ENCODE results near the gene CIDEB. TPM values are rescaled to one million over a fixed set of nuclear protein-coding genes. Genes with fewer than 3 reads are reported as not detected.

CIDEB gene
- total and polyA plus RNA-seq, 2 of the 13 experiments (the other 11 are each of a cell fraction or from before 2014, with no cell fraction given): 35.8 to 110 TPM

DNA sequence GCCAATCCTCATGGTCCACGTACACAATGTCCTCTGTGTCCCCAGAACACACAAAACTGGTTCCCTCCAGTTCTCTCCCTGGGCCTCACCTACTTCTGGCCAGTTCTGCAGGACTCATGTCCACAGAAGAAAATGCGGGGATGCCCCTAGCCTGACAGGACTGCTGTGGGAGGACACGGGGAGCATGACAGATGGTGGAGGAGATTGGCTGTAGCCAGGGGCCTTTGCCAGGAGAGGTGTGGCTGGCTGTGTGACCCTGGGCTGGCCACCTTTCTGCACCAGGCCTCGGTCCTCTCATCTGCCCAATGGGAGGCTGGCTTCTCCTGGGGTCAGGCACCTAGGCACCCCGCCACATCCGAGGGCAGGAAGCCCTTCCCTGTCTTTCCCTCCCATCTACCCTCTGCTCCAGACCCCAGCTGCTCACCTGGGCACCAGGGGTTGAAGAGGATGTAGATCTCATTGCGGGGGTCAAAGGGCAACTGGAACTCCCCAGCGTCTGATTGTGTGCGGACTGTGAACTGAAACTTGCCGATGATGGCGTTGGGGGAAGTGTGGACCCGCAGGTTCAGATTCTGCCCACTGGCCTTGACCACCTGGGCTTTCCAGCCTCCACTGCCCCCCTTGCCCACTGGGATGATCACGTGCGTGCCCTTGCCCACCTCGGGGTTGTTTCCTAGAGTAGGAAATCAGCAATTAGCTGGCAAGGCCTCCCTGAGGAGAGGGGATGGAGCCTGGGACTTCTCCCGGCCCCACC lies 47.6 kb downstream of the CIDEB start (continued):
- TF ChIP-seq SNAPC5 (CRISPR knock-in tag; IDR thresholded peaks at IDR 0.05; ENCODE audit: borderline replicate concordance): no peak
- 0 out of 2 replicates have a peak, but pooled peaks have one; percentile 46 for TF ChIP-seq DNMT1 (CRISPR knock-in tag; IDR thresholded peaks at IDR 0.05)
- peak; percentile 32; the same call in 1 of the 2 replicates for TF ChIP-seq ZFY (CRISPR knock-in tag; IDR thresholded peaks at IDR 0.05)
- TF ChIP-seq, protein P1, sequence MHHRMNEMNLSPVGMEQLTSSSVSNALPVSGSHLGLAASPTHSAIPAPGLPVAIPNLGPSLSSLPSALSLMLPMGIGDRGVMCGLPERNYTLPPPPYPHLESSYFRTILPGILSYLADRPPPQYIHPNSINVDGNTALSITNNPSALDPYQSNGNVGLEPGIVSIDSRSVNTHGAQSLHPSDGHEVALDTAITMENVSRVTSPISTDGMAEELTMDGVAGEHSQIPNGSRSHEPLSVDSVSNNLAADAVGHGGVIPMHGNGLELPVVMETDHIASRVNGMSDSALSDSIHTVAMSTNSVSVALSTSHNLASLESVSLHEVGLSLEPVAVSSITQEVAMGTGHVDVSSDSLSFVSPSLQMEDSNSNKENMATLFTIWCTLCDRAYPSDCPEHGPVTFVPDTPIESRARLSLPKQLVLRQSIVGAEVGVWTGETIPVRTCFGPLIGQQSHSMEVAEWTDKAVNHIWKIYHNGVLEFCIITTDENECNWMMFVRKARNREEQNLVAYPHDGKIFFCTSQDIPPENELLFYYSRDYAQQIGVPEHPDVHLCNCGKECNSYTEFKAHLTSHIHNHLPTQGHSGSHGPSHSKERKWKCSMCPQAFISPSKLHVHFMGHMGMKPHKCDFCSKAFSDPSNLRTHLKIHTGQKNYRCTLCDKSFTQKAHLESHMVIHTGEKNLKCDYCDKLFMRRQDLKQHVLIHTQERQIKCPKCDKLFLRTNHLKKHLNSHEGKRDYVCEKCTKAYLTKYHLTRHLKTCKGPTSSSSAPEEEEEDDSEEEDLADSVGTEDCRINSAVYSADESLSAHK (CRISPR knock-in tag; IDR thresholded peaks at IDR 0.05; ENCODE audit: borderline replicate concordance): no peak
- no peak for TF ChIP-seq BORCS8-MEF2B (CRISPR knock-in tag; IDR thresholded peaks at IDR 0.05)
- 0 out of 2 replicates have a peak, but pooled peaks have one; percentile 45 for TF ChIP-seq ZNF263 (CRISPR knock-in tag; IDR thresholded peaks at IDR 0.05)
- no peak for TF ChIP-seq ZNF557 (CRISPR knock-in tag; IDR thresholded peaks at IDR 0.05)
- TF ChIP-seq BHLHE40 (IDR thresholded peaks at IDR 0.05; ENCODE audit: low read length): peak; percentile 45; the same call in 1 of the 2 replicates
- no peak for TF ChIP-seq PRDM15 (CRISPR knock-in tag; IDR thresholded peaks at IDR 0.05)
- TF ChIP-seq, protein P2, sequence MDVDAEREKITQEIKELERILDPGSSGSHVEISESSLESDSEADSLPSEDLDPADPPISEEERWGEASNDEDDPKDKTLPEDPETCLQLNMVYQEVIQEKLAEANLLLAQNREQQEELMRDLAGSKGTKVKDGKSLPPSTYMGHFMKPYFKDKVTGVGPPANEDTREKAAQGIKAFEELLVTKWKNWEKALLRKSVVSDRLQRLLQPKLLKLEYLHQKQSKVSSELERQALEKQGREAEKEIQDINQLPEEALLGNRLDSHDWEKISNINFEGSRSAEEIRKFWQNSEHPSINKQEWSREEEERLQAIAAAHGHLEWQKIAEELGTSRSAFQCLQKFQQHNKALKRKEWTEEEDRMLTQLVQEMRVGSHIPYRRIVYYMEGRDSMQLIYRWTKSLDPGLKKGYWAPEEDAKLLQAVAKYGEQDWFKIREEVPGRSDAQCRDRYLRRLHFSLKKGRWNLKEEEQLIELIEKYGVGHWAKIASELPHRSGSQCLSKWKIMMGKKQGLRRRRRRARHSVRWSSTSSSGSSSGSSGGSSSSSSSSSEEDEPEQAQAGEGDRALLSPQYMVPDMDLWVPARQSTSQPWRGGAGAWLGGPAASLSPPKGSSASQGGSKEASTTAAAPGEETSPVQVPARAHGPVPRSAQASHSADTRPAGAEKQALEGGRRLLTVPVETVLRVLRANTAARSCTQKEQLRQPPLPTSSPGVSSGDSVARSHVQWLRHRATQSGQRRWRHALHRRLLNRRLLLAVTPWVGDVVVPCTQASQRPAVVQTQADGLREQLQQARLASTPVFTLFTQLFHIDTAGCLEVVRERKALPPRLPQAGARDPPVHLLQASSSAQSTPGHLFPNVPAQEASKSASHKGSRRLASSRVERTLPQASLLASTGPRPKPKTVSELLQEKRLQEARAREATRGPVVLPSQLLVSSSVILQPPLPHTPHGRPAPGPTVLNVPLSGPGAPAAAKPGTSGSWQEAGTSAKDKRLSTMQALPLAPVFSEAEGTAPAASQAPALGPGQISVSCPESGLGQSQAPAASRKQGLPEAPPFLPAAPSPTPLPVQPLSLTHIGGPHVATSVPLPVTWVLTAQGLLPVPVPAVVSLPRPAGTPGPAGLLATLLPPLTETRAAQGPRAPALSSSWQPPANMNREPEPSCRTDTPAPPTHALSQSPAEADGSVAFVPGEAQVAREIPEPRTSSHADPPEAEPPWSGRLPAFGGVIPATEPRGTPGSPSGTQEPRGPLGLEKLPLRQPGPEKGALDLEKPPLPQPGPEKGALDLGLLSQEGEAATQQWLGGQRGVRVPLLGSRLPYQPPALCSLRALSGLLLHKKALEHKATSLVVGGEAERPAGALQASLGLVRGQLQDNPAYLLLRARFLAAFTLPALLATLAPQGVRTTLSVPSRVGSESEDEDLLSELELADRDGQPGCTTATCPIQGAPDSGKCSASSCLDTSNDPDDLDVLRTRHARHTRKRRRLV (CRISPR knock-in tag; IDR thresholded peaks at IDR 0.05): no peak
- TF ChIP-seq ZNF33B (CRISPR knock-in tag; IDR thresholded peaks at IDR 0.05): no peak
- TF ChIP-seq CEBPG (CRISPR knock-in tag; IDR thresholded peaks at IDR 0.05): no peak
- TF ChIP-seq RFX5 (IDR thresholded peaks at IDR 0.05; ENCODE audit: low read depth, low read length): no peak
- TF ChIP-seq JUNB (CRISPR knock-in tag; IDR thresholded peaks at IDR 0.05; ENCODE audit: borderline replicate concordance): no peak
- no peak for TF ChIP-seq SMAD9 (CRISPR knock-in tag; IDR thresholded peaks at IDR 0.05)
- no peak for TF ChIP-seq IRF9 (CRISPR knock-in tag; IDR thresholded peaks at IDR 0.05; ENCODE audit: borderline replicate concordance)
- TF ChIP-seq ZNF101 (CRISPR knock-in tag; IDR thresholded peaks at IDR 0.05; ENCODE audit: borderline replicate concordance, low read depth): no peak

All from HepG2 (cell line).